ENCODE data around the gene LRRN2.

- TF ChIP-seq POLR2A (IDR thresholded peaks at IDR 0.05; ENCODE audit: low read length) (no peak), REST (IDR thresholded peaks at IDR 0.05) (no peak), MAFK (IDR thresholded peaks at IDR 0.05; ENCODE audit: partially characterized antibody) (no peak), MYC (IDR thresholded peaks at IDR 0.05; ENCODE audit: borderline replicate concordance, low read length) (no peak), RAD21 (conservative IDR thresholded peaks at IDR 0.05 in 1 of 2, IDR thresholded peaks at IDR 0.05 in 1 of 2) (no peak), CHD4 (IDR thresholded peaks at IDR 0.05; ENCODE audit: borderline replicate concordance) (no peak), RNF2 (IDR thresholded peaks at IDR 0.05; ENCODE audit: borderline replicate concordance, low read depth) (no peak), ZC3H11A (IDR thresholded peaks at IDR 0.05) (no peak)
- TF ChIP-seq, protein P1, sequence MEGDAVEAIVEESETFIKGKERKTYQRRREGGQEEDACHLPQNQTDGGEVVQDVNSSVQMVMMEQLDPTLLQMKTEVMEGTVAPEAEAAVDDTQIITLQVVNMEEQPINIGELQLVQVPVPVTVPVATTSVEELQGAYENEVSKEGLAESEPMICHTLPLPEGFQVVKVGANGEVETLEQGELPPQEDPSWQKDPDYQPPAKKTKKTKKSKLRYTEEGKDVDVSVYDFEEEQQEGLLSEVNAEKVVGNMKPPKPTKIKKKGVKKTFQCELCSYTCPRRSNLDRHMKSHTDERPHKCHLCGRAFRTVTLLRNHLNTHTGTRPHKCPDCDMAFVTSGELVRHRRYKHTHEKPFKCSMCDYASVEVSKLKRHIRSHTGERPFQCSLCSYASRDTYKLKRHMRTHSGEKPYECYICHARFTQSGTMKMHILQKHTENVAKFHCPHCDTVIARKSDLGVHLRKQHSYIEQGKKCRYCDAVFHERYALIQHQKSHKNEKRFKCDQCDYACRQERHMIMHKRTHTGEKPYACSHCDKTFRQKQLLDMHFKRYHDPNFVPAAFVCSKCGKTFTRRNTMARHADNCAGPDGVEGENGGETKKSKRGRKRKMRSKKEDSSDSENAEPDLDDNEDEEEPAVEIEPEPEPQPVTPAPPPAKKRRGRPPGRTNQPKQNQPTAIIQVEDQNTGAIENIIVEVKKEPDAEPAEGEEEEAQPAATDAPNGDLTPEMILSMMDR (IDR thresholded peaks at IDR 0.05): no peak
These were observed 67.3 kb downstream of the LRRN2 start for GRCh38 chr1:204618148-204618760.

Measured in A549 (cell line).